HG03064 (cell line): ENCODE data around the gene CKS1B.

Source experiments
- ATAC-seq: cut with Tn5 transposase; IDR thresholded peaks from one replicate; pipeline ENCODE4 v1.9.1; 2021; ENCODE audit warnings: low read depth; ENCODE audit not compliant: unreplicated experiment

Gene CKS1B

DNA sequence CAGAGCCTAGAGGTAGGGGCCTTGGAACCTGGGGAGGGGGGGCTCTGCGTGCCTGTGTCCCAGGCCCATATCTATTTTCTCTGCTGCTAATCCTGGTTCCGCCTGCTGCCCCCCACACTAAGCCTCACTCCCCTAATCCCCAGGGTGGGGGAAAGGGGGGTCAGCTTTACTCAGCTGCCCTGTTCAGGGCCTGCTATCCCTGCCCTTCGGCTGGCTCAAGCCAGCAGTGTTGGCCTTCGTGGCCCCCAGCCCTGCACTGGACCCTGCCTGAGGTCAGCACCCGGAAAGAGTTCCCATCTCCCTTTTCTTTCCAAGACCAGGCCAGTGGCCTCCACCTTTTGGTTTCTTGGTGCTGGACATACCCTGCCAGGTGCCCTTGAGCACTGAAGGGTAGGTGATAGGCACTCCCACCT, 36.5 kb downstream of the CKS1B start:
- no peak for ATAC-seq

DNA sequence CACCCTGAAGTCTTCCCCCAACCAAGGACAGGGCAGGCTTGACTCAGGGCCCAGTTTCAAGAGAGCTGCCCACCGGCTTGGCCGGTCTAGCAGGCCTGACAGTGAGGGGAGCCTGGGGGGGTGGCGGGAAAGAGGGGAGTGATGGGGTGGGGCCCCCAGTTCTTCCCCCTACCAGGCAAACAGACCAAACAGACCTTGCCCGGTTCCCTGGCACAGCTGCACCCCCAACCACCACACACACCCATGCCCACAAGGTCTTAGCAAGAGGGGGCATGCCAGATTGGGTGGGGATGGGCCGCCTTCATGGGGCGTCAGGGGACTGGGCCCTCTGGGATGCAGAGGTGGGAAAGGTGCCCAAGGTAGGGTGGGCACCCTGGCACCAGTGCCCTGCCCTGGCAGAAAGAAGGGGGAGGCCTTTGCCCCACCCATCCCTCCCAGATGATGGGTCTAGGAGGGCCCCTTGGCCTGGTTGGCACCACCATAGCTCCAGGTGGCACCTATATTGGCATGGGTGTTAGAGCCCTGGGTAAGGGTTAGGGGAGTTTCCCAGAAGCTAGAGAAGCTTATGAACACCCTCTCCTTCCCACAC, 37.0 kb downstream of the CKS1B start:
- ATAC-seq = no peak

DNA sequence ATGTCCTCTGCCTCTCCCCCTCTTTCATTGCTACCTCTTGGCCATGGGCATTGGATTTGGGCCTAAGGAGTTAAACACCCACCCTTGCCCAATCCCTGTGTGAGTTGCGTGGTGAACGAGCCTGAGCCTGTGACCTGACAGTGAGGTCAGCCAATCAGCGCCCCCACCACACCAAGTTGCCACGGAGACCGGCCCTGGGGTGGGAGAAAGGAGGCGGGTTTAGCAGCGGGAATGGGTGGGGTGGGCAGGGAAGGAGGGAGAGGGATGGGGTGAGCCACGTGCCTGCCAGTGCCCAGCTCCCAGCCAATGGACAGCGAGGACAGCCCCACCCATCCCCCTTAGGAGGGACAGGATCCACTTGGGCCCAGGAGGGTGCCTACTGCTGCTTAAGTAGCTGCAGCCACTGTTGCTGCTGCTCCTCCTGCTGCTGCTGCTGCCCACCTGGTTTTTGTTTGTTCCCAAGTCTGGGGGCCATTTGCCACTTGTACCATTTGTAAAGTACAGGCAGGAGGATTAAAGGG, 37.6 kb downstream of the CKS1B start:
- no peak for ATAC-seq

DNA sequence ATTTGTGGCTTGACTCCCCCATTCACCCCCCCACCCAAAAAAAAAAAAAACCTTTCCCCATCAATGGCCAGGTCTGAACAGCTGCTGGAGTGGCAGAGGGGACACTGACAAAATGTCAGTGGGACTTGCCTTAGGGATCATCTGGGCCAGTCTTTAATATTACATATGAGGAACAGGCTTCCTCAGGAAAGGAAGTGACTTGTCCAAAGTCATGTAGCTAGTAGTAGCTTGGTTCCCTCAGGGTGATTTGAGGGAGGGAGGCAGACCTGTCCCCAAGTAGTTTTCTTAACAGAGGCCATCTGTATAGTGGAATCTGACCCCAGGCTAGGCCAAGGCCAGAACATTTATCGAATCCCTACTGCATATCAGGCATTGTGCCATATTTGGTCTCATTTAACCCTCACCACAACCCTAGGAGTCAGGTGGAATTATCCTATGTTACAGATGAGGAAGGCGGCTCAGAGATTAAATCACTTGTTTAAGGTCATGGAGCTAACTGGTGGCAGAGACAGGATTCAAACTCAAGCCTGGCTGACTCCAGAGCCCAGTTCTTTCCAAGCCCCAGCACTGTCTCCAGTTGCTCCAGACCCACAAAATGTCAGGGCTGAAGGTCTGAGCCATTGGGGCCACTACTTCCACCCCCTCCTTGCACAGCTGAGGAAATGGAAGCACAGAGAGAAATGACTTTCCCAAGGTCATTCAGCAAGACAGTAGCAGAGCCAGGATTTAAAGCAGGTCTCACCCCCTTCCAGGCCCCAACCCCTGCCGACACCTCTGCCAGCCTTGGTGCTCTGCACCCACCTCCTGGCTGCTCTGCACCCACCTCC, 38.5 kb downstream of the CKS1B start:
- ATAC-seq = no peak

DNA sequence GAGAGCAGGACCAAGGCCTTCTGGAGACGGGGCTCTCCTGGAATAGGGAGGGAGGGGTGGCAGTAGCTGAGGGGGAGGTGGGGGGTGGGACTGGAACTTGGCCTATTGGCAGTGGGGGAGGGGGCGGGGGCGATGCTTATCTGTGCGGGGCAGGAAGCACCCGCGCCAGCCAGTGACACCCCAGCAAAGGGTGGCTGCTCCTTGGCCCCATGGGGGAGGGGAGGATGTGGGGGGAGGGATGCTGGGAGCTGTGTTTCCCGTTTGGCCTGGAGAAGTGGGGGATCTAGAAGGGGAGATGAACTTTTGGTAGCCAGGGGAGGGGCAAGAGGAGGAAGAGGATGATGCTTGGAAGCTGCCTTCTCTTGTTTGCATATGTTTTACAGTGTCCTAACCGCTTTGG, 39.2 kb downstream of the CKS1B start:
- ATAC-seq = no peak

DNA sequence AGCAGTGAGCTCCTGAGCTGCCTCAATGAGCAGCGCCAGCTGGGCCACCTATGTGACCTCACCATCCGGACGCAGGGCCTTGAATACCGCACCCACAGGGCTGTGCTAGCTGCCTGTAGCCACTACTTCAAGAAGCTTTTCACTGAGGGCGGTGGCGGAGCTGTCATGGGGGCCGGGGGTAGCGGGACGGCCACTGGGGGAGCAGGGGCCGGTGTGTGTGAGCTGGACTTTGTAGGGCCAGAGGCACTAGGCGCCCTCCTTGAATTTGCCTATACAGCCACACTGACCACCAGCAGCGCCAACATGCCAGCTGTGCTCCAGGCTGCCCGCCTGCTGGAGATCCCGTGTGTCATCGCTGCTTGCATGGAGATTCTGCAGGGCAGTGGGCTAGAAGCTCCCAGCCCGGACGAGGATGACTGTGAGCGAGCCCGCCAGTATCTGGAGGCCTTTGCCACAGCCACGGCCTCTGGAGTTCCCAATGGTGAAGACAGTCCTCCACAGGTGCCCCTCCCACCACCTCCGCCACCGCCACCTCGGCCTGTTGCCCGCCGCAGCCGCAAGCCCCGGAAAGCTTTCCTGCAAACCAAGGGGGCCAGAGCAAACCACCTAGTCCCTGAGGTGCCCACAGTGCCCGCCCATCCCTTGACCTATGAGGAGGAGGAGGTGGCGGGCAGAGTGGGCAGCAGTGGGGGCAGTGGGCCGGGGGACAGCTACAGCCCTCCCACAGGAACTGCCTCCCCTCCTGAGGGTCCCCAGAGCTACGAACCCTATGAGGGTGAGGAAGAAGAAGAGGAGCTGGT, 40.4 kb downstream of the CKS1B start:
- no peak for ATAC-seq

DNA sequence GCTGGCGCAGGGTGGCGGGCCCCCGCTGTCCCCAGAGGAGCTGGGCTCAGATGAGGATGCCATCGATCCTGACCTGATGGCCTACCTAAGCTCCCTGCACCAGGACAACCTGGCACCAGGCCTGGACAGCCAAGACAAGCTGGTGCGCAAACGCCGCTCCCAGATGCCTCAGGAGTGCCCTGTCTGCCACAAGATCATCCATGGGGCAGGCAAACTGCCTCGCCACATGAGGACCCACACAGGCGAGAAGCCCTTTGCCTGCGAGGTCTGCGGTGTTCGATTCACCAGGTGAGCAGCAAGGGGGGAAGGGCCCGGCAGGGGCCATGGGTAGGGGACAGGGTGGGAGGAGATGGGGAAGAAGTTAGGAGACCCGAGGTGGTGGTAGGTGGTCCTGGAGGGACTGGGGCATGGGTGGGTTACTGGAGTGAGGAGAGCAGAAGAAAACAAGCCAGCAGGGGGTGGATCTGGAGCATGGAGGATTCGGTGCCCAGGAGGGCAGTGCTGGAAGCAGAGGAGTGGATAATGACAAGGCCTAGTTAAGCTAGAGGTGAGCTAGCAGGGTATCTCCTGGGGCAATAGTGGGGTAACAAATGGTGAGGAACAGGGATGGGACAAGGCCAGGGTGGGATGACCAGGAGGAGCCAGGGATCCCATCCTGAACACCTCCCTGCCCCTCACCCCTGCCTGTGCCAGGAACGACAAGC, 41.2 kb downstream of the CKS1B start:
- no peak for ATAC-seq

DNA sequence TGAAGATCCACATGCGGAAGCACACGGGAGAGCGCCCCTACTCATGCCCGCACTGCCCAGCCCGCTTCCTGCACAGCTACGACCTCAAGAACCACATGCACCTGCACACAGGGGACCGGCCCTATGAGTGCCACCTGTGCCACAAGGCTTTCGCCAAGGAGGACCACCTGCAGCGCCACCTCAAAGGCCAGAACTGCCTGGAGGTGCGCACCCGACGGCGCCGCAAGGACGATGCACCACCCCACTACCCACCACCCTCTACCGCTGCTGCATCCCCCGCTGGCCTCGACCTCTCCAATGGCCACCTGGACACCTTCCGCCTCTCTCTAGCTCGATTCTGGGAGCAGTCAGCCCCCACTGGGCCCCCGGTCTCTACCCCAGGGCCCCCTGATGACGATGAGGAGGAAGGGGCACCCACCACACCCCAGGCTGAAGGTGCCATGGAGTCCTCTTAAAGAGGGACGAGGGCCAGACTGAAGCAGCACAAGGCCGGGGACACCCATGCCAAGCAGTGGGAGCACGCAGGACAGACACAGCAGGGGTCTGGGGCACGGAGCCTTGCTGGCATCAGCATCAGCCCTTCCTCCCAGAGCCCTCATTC, 41.9 kb downstream of the CKS1B start:
- ATAC-seq = no peak

DNA sequence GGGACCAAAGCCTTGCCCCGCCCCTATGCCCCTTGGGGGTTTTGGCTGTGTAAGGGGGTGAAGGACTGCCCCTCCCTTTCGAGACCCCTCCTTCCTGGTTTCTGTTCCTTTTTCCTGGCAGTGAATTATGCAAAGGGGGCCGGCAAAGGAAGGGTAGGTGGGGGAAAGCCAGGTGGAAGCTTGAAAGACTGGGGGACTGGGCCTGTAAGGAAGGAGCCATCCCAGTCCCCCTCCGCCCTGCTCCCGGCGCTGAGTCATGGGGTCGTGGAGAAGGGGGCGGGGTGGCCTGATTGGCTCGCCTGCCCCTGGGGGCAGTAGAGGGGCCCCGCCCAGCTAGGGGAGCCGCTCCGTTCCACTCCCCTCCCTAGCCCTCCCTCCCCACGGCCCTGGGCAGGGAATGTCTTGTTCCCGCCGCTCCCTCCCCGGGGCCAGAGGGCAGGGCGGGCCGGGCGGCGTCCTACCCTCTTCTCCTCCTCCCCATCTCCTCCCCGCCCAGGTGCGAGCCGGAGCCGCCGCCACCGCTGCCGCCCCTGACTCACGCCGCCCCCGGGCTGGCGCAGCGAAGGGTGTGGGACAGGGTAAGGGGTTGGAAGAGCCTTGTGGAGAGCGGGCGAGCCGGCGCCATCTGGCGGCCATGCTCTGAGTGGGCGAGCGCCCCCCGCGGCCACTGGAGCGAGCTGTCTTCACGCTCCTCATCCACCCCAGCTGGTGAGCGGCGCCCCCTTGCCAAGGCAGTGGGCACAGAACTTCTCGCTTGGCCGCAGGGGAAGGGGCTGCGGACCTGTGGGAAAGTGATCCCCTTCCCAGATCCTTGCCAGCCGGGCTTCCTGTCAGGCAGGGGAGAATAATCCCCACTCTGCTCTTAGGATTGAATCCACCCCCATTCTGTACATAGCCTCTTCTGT, 42.8 kb downstream of the CKS1B start:
- no peak for ATAC-seq

DNA sequence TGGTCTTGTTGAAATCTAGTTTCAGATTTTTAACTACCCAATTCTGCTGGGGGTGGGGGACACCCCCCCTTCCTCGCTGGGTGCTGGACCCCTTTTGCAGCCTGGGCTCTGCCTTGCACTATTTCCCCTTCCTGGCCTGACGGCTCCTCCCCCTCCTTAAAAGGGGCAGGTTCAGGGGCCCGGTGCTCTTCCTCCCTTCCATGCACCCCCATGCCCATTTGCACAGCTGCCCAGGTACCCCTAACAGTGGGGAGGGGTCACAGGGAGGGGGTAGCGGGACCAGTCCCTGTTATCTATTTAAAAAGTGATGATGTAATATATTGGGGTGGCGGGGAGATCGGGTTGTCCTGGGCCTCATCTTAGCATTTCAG, 43.5 kb downstream of the CKS1B start:
- ATAC-seq = no peak

DNA sequence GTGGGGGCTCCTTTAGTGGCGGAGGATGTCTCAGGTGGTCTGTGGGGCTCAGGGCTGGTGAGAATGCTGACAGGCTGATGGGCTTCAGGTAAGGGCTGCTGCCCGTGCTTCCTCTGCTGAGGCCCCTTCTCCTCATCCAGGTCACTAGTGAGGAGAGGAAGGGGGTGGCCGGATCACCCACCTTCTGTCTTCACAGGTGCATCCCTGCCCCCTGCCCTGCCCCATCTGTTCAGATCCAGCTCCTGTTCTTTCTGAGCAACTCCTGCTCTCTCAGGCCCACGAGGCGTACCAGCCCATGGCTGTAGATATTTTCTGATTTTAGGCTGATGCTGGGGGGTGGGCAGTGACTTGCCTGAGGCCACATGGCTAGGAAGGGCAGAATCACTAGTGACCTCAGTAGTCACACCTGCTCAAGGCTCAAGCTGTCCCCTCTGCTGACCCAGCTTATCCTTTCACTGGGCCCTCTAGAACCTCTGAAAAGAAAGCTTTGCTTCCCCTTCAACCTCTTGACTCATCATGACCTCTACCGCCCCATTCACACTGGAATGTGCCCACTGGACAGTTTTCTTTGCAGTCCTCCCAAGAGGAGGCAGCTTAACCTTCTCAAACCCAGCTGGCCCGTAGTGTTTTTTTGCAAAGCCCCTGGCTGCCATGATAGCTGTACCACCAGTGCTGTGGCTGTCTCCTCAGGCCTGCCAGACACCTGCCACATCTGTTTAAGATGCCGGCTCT, 44.3 kb downstream of the CKS1B start:
- no peak for ATAC-seq

DNA sequence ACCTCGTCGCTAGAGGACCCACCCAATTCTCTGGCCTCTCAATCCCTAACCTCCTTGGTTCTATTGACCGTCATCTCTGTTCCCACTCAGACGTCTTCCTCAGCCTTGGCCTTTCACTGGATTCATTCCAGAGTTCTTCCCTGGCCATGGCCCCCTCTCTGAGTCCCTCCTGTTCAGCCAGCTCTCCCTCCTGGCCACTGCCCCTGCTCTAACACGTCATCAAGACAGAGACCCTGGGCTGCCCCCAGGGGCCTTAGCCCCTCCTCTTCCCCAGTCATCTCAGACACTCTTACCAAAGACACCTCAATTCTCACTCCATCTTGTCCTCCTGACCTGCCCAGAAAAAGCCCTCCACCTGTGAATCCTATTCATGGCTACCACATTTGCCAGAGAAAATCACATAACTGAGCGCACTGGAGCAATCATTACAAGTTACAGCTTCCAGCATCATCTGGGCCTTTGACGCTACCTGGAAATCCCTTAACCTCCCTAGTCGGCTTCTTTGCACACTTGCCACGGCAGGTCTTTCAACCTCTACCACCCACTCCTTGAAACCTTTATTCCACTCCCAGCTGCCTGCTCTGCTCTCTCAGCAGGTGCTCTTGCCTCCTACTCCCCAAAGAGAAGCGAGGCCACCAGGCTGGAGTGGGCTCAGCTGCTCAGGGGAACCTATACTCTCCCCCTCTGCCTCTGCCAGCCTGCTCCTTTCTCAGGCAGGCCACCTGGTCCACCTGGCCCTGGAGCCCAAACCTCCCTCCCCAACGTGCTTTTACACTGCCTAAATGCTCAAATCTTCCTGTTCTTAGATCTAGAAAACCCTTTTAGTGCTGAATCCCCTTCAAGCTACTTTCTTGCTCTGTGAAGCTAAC, 45.1 kb downstream of the CKS1B start:
- ATAC-seq = no peak

DNA sequence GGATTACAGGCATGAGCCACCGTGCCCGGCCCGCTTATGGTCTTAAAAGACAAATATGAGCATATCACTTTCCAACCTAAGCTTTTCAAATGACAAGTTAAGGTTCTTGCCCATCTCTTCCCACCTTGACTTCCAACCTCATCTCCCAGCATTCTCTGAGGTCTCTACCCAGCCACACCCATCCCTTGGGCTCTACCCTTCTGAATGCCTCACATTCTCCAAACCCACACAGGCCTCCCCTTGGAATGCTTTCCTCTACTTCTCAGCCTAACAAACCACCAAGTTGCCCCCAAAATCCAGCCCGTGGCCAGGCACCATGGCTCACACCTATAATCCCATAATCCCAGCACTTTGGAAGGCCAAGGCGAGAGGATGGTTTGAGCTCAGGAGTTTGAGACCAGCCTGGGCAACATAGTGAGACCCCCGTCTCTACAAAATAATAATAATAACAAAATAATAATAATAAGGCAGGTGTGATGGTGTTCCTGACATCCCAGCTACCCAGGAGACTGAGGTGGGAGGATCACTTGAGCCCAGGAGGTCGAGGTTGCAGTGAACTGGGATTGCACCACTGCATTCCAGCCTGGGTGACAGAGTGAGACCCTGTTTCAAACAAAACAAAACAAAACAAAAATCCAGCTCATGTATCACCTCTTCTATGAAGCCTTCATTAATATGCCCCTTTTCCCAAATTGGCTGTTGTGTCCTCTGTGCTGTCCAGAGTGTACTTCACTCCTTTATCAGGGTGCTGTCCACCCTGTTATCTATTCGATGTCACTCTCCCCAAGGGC, 47.9 kb downstream of the CKS1B start:
- no peak for ATAC-seq

DNA sequence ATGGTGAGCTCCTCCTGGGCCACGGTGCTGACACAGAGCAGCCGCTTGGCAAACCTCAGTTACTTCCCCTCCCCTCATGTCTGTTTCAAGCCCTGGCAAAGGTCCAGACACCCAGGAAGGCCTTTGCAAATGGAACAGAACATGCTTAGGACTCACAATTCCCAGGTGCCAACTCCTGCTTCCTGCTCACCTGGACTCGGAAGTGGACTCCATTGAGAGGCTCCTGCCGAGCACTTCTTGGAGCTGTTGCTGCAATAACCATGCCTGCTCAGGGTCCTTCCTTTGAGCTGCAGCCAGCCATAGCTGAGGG, 48.4 kb downstream of the CKS1B start:
- ATAC-seq = no peak

DNA sequence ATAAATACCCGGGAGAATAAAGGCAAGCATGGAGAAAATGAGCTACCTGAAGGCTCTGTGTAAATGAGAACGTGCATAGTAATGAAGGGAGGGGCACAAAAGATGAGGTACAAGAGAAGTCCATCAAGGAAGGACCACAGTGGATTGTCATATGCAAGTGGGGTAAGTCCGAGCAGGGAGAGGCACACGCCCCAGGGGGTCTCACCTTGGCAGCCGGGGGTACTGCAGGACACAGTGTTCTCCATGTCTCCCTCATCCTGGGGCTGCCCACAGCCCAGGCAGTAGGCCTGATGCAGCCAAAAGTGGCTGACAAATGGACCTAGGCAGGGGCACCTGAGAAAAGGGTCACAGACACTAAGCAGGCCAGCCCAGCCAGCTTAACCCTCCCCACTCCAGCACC, 49.1 kb downstream of the CKS1B start:
- ATAC-seq = no peak

DNA sequence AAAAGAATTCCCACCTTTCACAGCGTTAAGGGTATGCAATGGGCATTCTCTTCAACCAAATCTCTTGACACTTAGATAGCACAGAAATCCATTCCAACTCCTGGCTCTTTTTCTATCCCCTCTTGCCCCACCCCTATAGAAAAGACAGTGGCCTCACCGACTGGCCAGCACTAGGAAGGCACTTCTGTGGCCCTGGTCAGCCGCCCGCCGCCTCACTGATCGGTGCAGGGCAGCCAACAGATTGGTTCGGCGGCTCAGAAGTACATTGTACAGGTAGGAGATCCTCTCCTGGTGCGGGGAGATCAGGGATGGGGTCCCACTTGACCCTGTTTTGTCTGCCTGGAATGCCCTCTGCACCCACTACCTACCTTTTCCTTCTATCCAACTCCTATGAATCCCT, 49.8 kb downstream of the CKS1B start:
- ATAC-seq = no peak

DNA sequence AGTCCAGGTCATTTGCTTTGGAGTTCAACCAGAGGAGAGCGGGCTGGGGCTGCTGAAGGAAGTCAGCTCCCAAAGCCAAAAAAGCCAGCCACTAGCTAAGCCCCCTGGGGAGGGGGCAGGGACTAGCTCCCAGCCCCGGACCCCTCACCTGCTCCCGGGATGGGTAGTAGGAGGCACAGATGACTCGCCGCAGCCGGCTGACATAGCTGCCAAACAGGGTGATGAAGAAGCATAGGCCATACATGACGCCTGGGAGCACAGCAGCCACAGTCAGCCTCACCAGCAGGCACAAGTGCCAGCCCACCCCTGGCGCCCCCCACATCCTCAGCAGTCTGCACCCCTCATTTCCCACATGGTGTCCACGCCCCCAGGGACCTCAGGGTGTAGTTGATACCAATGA, 51.7 kb downstream of the CKS1B start:
- ATAC-seq = no peak
